ENCODE data around the gene ABHD6.
A peak's percentile ranks its signal among the peaks of the same experiment; 100 is the strongest.
"Not testable (repeated sequence)": the region's sequence is repeated elsewhere in the genome, so short reads cannot be mapped to it uniquely, and the experiment has no call there.

ABHD6 gene

DNA sequence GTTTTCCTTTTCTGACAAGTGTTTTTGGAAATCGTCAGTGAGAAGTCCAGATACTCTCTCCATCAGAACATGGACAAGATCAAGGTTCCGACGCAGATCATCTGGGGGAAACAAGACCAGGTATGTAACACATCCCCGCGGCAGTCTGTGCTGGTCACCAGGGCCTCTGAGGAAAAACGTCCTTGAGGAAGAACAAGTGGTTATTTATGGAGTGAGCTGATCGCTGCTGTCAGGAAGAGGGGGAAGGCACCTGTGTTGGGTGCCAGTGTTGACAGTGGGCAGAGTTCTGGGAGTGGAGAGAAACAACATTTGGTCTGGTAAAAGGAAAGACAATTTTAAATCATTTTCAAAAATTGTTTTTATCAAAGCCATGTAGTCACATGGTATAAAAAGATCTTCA is 47.7 kb downstream of the ABHD6 start:
- no peak for DNase-seq

DNA sequence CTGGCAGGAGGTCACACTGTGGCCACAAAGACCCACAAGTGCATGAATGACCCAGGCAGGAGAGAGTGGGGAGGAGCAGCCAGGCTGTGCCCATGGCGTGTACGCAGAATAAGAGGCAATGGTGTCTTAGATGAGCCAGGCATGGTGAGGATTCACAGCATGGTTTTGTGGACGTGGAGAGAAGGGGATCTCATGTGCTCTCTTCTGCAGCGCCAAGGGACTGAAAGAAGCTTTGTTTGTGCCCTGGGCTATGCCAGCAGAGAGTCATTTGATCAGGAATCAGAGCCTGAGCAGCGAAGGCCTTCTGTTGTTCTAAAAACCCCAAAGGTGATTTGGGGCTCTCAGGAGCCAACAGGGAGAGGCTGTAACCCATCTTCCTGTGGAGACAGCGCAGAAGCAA is 49.8 kb downstream of the ABHD6 start:
- DNase-seq = no peak

- no peak for DNase-seq
Observed at GRCh38 chr3:58288011-58288728, 50.6 kb downstream of the ABHD6 start.

GRCh38 chr3:58288964-58289613 is 51.5 kb downstream of the ABHD6 start:
- not testable (repeated sequence) for DNase-seq

- not testable (repeated sequence) for DNase-seq
Observed at GRCh38 chr3:58290446-58290845, 52.9 kb downstream of the ABHD6 start.

DNA sequence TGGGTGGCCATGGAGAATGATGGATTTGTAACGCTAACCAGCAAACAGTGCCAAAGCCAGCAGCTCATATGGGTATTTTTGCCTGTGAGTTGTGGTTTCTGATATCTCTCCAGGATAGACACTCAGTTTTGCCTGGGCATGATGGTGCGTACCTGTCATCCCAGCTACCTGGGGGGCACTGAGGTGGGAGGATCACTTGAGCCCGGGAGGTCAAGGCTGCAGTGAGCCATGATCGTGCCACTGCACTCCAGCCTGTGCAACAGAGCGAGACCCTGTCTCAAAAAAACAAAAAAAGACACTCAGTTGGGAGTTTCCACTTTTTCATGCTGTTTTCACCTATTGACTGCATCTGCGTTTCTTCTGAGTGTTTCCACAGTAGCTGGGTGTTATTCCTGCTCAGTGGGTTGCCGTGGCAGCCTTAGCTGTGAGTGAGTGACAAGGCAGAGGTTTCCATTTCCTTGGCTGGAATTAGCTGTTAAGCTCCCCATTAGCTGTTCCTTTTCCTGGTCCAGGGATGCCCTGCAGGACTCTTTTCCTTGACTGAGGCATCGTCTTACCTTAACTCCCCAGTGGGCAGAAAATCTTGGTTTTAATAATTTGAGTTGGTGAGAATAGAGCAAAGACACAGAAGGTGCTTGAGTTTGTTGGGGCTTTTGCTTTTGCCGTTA is 54.2 kb downstream of the ABHD6 start:
- no peak for DNase-seq

DNA sequence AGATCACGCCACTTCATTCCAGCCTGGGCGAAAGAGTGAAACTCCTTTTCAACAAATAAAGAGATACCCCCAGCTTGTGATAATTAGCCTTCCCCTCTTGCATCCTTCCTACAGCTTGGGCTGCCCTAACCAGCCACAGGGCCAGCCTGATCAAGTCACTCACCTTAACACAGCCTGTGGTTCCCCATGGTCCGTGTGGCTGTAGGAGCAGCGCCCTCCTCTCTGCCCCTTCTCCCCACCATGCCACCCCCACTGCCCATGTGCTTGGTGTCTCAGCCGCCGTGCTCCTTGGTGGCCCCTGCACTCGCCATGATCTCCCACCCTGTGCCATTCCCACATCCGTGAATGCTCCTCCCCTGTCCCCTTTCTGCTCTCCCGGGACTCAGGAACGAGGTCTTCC is 55.3 kb downstream of the ABHD6 start:
- DNase-seq = no peak

- no peak for DNase-seq
Observed at GRCh38 chr3:58293516-58293915, 55.9 kb downstream of the ABHD6 start.

DNA sequence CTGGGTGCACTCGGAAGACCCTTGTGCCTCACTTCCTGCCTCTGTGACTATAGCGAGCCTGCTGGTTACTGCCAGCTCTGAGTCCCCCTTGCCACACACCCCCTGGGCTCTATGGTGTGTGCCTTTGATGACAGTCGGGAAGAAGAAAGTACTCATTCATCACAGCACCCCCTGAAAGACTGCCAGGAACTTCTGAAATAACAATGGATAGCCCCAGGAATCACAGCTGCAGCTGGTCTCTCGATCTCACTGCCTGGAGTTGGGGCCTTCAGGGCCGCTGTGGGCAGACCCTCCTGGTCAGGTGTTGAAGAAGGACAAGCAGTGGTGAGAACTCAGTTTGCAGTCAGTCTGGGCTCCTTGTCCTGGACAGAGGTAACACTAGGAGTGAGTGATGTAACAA is 58.7 kb downstream of the ABHD6 start:
- DNase-seq = no peak

- DNase-seq = no peak
Observed at GRCh38 chr3:58296843-58297242, 59.3 kb downstream of the ABHD6 start.

DNA sequence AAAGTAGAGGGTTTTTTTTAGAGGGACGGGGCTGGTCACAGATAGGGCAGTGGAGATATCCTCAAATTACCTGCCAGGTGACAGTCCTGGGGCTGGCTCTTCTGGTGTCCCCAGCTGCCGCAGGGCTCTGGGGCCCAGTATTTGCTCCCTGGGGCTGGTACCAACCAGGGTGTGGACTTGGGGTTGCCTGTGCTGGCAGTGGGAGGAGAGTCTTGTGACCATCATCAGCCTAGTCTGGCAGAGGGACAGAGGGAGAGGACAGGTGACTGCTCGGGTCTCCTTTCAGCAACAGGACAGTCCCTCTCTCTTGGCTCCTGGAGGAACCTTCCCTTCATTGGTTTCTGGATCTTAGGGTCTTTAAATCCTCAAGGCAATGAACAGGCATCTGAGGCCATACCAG is 60.6 kb downstream of the ABHD6 start:
- no peak for DNase-seq

DNA sequence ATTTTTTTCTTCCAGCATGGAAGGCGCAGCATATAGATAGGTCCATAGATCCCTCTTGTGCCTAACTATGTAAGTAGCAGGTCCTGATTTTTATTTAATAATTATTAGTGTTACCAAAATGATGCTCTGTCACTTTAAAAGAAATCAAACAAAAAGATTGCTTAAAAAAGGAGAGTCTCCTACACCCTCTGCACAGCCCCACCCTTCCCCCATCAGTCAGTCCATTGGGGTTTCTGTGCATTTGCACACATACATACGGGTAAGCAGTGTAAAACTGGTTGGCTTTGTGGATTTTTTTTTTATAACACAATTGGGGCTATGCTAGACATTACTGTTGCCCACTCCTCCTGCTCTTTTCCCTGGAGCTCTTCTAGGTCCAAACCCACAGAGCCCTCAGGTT is 61.5 kb downstream of the ABHD6 start:
- no peak for DNase-seq

- no peak for DNase-seq
Observed at GRCh38 chr3:58299839-58300516, 62.4 kb downstream of the ABHD6 start.

DNA sequence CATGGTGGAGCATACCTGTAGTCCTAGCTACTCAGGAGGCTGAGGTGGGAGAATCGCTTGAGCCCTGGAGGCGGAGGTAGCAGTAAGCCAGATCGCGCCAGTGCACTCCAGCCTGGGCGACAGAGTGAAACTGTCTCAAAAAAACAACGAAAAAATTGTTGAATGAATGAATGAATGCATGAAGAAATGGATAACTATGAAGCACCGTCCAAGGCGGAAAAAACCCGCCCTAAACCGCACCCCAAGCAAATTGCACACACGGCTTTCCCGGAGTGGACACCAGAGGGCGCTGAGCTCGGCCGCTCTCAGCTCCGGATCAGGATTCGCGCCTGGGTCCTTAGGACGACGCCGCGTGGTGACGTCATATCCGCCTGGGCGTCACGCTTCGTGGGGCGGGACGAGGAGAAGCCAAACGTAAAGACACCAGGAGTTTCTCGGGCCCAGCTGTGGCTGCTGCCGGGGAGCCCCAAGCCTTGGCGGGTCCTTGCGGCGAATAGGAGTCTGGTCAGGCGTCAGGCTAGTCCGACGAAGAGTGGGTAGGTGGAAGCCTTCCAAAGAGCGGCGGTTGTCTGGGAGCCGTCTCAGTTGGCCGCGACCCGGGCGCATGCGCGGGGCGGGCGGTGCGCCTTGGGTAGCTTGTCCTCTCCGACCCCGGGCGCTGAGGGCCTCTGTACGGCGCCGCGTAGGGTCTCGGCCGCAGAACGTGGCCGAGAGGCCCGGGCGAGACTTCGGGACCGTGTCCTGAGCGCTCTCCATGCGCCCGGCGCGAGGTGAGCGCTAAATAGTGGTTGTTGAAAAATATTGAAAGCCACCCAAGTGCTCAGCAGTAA is 68.5 kb downstream of the ABHD6 start, which contains the start of the genes HTD2 and RPP14:
TSS of gene HTD2 (plus strand) at position 639 of the 830 bp plus-strand sequence. CDS start 11,094 bp downstream, outside the sequence.
TSS of gene RPP14 (plus strand) at position 364 of the 830 bp plus-strand sequence. CDS start 4,085 bp downstream, outside the sequence.
- peak; percentile 95 for DNase-seq

DNA sequence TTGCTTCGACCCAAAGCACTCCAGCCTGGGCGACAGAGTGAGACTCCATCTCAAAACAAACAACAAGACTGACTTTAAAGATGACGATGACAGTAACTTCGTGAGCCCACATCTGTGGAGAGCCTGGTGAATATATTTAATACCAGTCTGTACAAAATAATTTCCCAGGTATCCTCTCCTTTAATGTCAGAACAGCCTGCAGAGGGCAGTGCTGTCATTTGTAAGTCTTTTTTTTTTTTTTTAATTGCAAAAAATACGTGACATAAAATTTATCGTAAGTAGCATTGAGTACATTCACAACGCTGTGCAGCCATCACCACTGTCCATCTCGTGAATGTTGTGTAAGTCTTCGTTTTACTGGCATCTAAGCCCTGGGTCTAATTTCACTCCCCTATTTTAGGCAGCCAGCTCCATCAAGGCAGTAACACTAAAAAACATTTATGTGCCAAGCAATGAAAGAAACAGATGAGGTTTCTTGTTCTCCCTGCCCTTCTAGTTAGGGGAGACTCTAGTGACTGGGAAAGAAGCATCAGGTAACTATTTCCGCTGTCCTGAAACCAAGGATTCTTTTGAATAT is 70.1 kb downstream of the ABHD6 start:
- DNase-seq = peak; percentile 52

DNA sequence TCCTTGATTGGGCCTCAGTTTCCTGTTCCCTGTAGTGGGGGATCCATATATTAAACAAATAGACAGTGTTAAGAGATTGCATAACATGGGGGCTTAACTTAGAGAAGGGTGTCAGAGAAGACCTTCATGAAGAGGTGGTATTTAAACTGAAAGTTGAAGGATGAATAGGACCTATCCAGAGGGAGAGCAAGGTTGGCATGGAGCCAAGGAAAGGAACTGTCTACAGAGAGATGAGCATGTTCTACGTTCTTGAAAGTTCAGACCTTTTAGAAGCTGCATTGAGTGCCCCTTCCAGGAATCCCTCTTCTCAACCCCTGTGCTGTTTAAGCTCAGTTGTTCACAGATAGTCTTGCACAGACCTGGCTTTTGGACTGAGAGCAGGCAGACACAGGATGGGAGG is 71.1 kb downstream of the ABHD6 start:
- peak; percentile 9 for DNase-seq

GRCh38 chr3:58317811-58318210 is 80.2 kb downstream of the ABHD6 start:
- peak; percentile 50 for DNase-seq

- DNase-seq = no peak
Observed at GRCh38 chr3:58321791-58322190, 84.2 kb downstream of the ABHD6 start.

DNA sequence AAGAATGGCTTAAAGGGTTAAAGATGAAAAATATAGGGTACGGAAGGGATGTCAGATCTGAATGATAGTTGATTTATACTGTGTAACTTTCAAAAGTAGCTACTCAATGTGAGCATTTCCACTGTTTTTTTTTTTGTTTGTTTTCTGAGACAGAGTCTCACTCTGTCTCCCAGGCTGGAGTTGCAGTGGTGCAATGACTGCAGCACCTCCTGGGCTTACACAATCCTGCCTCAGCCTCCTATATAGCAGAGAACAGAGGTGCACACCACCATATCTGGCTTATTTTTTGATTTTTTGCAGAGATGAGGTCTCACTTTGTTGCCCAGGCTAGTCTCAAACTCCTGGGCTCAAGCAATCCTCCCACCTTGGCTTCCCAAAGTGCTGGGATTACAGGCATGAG is 85.2 kb downstream of the ABHD6 start:
- DNase-seq = no peak

GRCh38 chr3:58323529-58324390 is 86.2 kb downstream of the ABHD6 start:
- DNase-seq = no peak

All from MV-4-11 (cell line).